Fibroblast of mammary gland (primary cell): Measurements from ENCODE around the gene ITGA11.

Experiments
- DNase-seq: peaks from one replicate; pipeline ENCODE4 v3.0.0-alpha.2; 2010; ENCODE audit warnings: low read depth
- H3K4me3 ChIP-seq: 2 replicates; pipeline ENCODE4 v1.5.1; 2011; ENCODE audit warnings: low read depth, mild to moderate bottlenecking, low read length, moderate library complexity; ENCODE audit not compliant: control insufficient read depth
- TF ChIP-seq, protein P1 (sequence below): conservative IDR thresholded peaks from 2 replicates; pipeline ENCODE4 v1.5.1; 2011; ENCODE audit warnings: low read depth, low read length, inconsistent platforms; ENCODE audit not compliant: control insufficient read depth, insufficient read depth

ITGA11 gene

GRCh38 chr15:68328964-68329363, 103.0 kb downstream of the ITGA11 start:
- TF ChIP-seq, protein P1, sequence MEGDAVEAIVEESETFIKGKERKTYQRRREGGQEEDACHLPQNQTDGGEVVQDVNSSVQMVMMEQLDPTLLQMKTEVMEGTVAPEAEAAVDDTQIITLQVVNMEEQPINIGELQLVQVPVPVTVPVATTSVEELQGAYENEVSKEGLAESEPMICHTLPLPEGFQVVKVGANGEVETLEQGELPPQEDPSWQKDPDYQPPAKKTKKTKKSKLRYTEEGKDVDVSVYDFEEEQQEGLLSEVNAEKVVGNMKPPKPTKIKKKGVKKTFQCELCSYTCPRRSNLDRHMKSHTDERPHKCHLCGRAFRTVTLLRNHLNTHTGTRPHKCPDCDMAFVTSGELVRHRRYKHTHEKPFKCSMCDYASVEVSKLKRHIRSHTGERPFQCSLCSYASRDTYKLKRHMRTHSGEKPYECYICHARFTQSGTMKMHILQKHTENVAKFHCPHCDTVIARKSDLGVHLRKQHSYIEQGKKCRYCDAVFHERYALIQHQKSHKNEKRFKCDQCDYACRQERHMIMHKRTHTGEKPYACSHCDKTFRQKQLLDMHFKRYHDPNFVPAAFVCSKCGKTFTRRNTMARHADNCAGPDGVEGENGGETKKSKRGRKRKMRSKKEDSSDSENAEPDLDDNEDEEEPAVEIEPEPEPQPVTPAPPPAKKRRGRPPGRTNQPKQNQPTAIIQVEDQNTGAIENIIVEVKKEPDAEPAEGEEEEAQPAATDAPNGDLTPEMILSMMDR: no peak
- no peak overlapping the region for H3K4me3 ChIP-seq
- DNase-seq: no peak

- TF ChIP-seq, protein P1: no peak
- no peak overlapping the region for H3K4me3 ChIP-seq
- no peak for DNase-seq
Observed at GRCh38 chr15:68328443-68328842, 103.5 kb downstream of the ITGA11 start.

- no peak for DNase-seq
- TF ChIP-seq, protein P1: no peak
Observed at GRCh38 chr15:68326711-68327354, 105.1 kb downstream of the ITGA11 start.

GRCh38 chr15:68325726-68326125, 106.2 kb downstream of the ITGA11 start:
- H3K4me3 ChIP-seq: no peak overlapping the region
- DNase-seq: no peak
- TF ChIP-seq, protein P1: no peak

More at GRCh38 chr15:68326711-68327354, 105.1 kb downstream of the ITGA11 start:
- H3K4me3 ChIP-seq: no peak overlapping the region

DNA sequence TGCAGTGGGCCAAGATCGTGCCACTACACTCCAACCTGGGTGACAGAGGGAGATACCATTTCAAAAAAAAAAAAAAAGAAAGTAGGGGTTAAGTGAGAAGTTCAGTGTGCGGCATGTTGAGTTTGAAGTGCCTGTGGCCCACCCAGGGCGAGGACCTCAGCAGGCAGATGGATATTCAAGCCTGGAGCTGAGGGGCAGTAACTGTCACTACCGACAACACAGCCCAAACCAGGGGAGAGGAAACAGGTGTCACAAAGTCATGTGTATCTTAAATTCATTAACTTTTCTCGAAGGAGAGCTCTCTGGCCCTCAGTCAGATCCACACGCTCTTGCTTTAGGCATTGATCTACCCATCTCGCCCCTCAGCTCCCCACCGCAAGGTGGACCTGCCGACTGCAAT, 109.2 kb downstream of the ITGA11 start:
- TF ChIP-seq, protein P1: no peak
- no peak overlapping the region for H3K4me3 ChIP-seq
- no peak for DNase-seq

GRCh38 chr15:68321229-68321628, 110.7 kb downstream of the ITGA11 start:
- H3K4me3 ChIP-seq: no peak overlapping the region
- TF ChIP-seq, protein P1: no peak
- DNase-seq: no peak
